GM12878 (cell line): ENCODE data around the gene SMARCAL1. TPM values are rescaled to one million over a fixed set of nuclear protein-coding genes. Genes with fewer than 3 reads are reported as not detected.

ENCODE experiments used
- ATAC-seq: fragments of 200-7000 bp; cut with Tn5 transposase; 3 replicates; pipeline ENCODE4 v1.9.1; 2020; ENCODE audit warnings: mild to moderate bottlenecking, moderate library complexity
- BruUV-seq: library from RNA; stranded (reverse); fragments of 400-500 nt; replicated peaks from 2 replicates; lab custom pipeline; 2021; lab: Mats Ljungman, UMichigan
- CTCF ChIA-PET: fragments of 300-600 bp; sonication (Branson Sonifier 250); formaldehyde crosslinking; extraction: SDS; loops from one replicate; lab custom pipeline; 2021; ENCODE audit warnings: inconsistent platforms; lab: Yijun Ruan, JAX
- POLR2A ChIA-PET: fragments of 350-600 bp; formaldehyde crosslinking; extraction: SDS; loops from one replicate; lab custom pipeline; 2021; ENCODE audit warnings: inconsistent platforms; lab: Charles Lee
- RAD21 ChIA-PET: fragments of 300-600 bp; sonication (Branson Sonifier 250); formaldehyde crosslinking; loops from one replicate; lab custom pipeline; 2023; ENCODE audit warnings: antibody characterized with exemption; ENCODE audit not compliant: unreplicated experiment; lab: Charles Lee
- SMC1A ChIA-PET: fragments of 300-600 bp; sonication (Branson Sonifier 250); formaldehyde crosslinking; loops from one replicate; lab custom pipeline; 2023; ENCODE audit not compliant: unreplicated experiment, uncharacterized antibody; lab: Charles Lee
- DNase-seq: peaks from one replicate; pipeline ENCODE4 v3.0.0-alpha.2; 2011; ENCODE audit warnings: low read depth, low spot score
- FAIRE-seq: peaks from 3 replicates; lab custom pipeline; 2011; peaks lifted over from hg19 to GRCh38; lab: Jason Lieb, UNC
- H2AFZ ChIP-seq: 2 replicates; pipeline ENCODE4 v1.6.0; 2011; ENCODE audit warnings: low read depth, low read length, control low read depth; ENCODE audit not compliant: control insufficient read depth
- H3K27ac ChIP-seq: 2 replicates; pipeline ENCODE4 v1.5.1; 2011; ENCODE audit warnings: control low read depth; ENCODE audit not compliant: control insufficient read depth, insufficient read depth
- H3K27me3 ChIP-seq, 2 experiments: replicated peaks in 1 of 2; 2 replicates each; pipeline versions ENCODE4 v1.6.0 to v1.6.1; 2011; ENCODE audit warnings: low read length in 1 of 2; ENCODE audit not compliant: control insufficient read depth in 2 of 2, insufficient read depth in 2 of 2
- H3K36me3 ChIP-seq, 2 experiments: 2 replicates each; pipeline ENCODE4 v1.5.1; 2011; ENCODE audit warnings: low read length in 1 of 2; ENCODE audit not compliant: control insufficient read depth in 2 of 2, insufficient read depth in 2 of 2
- H3K4me1 ChIP-seq: 2 replicates; pipeline ENCODE4 v1.6.1; 2011; ENCODE audit warnings: mild to moderate bottlenecking, low read length, moderate library complexity, mixed read lengths; ENCODE audit not compliant: control insufficient read depth, insufficient read depth
- H3K4me2 ChIP-seq: 2 replicates; pipeline ENCODE4 v1.6.0; 2011; ENCODE audit warnings: control low read depth; ENCODE audit not compliant: control insufficient read depth, insufficient read depth
- H3K4me3 ChIP-seq: fragments of 200-600 bp; sonication (generic); 2 replicates; pipeline ENCODE4 v1.5.1; 2016
- H3K79me2 ChIP-seq: 2 replicates; pipeline ENCODE4 v1.6.0; 2011; ENCODE audit warnings: low read length; ENCODE audit not compliant: control insufficient read depth, insufficient read depth
- H3K9ac ChIP-seq: 2 replicates; pipeline ENCODE4 v1.8.0; 2011; ENCODE audit warnings: low read length, control low read depth, mixed read lengths; ENCODE audit not compliant: control insufficient read depth, insufficient read depth
- H3K9me3 ChIP-seq: replicated peaks from 3 replicates; pipeline ENCODE4 v1.5.1; 2011; ENCODE audit warnings: mild to moderate bottlenecking, low read length; ENCODE audit not compliant: control insufficient read depth, insufficient read depth
- H4K20me1 ChIP-seq: 2 replicates; pipeline ENCODE4 v1.6.0; 2011; ENCODE audit not compliant: control insufficient read depth, insufficient read depth
- ATF3 ChIP-seq: IDR thresholded peaks from 2 replicates; pipeline ENCODE4 v1.6.1; 2011; ENCODE audit warnings: low read depth, mild to moderate bottlenecking, low read length, moderate library complexity, borderline replicate concordance; ENCODE audit errors: extremely low read depth
- BACH1 ChIP-seq: fragments of 450-650 bp; IDR thresholded peaks from 2 replicates; pipeline ENCODE4 v1.6.1; 2017; ENCODE audit warnings: mild to moderate bottlenecking, borderline replicate concordance
- CREM ChIP-seq: IDR thresholded peaks from 2 replicates; pipeline ENCODE4 v1.6.1; 2014; ENCODE audit warnings: antibody characterized with exemption, low read depth
- ELK1 ChIP-seq: IDR thresholded peaks from 2 replicates; pipeline ENCODE4 v1.6.1; 2012; ENCODE audit warnings: low read depth, low read length, improper control_type of control experiment
- MEF2A ChIP-seq: IDR thresholded peaks from 2 replicates; pipeline ENCODE4 v1.6.1; 2011; ENCODE audit warnings: low read depth, mild to moderate bottlenecking, low read length, moderate library complexity; ENCODE audit not compliant: insufficient read depth
- MEF2B ChIP-seq: fragments of 450-650 bp; IDR thresholded peaks from 2 replicates; pipeline ENCODE4 v1.6.1; 2018; ENCODE audit warnings: mild to moderate bottlenecking, moderate library complexity; ENCODE audit not compliant: partially characterized antibody, poor library complexity, severe bottlenecking
- NBN ChIP-seq: fragments of 450-650 bp; IDR thresholded peaks from 2 replicates; pipeline ENCODE4 v1.6.1; 2016
- NFYA ChIP-seq: IDR thresholded peaks from 2 replicates; pipeline ENCODE4 v1.6.1; 2011; ENCODE audit warnings: low read depth, mild to moderate bottlenecking, low read length, improper control_type of control experiment, borderline replicate concordance
- NKRF ChIP-seq: fragments of 450-650 bp; conservative IDR thresholded peaks from 2 replicates; pipeline ENCODE4 v1.6.1; 2017; ENCODE audit warnings: mild to moderate bottlenecking, moderate library complexity
- PBX3 ChIP-seq: IDR thresholded peaks from 2 replicates; pipeline ENCODE4 v1.6.1; 2011; ENCODE audit warnings: mild to moderate bottlenecking, low read depth, low read length, moderate library complexity; ENCODE audit not compliant: insufficient replicate concordance
- PKNOX1 ChIP-seq: fragments of 450-650 bp; IDR thresholded peaks from 2 replicates; pipeline ENCODE4 v1.6.1; 2016; ENCODE audit warnings: mild to moderate bottlenecking
- POLR2A ChIP-seq: IDR thresholded peaks from 2 replicates; pipeline ENCODE4 v1.6.1; 2011; ENCODE audit warnings: low read depth, mild to moderate bottlenecking, low read length
- POU2F2 ChIP-seq: IDR thresholded peaks from 3 replicates; pipeline ENCODE4 v1.6.1; 2011; ENCODE audit warnings: low read depth, mild to moderate bottlenecking, low read length, borderline replicate concordance
- RBBP5 ChIP-seq: fragments of 200-600 bp; sonication (generic); conservative IDR thresholded peaks from 2 replicates; pipeline ENCODE4 v1.6.1; 2016
- SMC3 ChIP-seq: IDR thresholded peaks from 2 replicates; pipeline ENCODE4 v1.6.1; 2011; ENCODE audit warnings: low read length, improper control_type of control experiment, borderline replicate concordance
- SPI1 ChIP-seq: IDR thresholded peaks from 2 replicates; pipeline ENCODE4 v1.6.1; 2011; ENCODE audit warnings: low read depth, mild to moderate bottlenecking, low read length, moderate library complexity, borderline replicate concordance; ENCODE audit not compliant: insufficient read depth
- TCF7 ChIP-seq: IDR thresholded peaks from 2 replicates; pipeline ENCODE4 v1.6.1; 2014; ENCODE audit warnings: antibody characterized with exemption, borderline replicate concordance
- YBX1 ChIP-seq: fragments of 450-650 bp; IDR thresholded peaks from 2 replicates; pipeline ENCODE4 v1.6.1; 2016; ENCODE audit warnings: antibody characterized with exemption
- WGBS: methylation state at CpG from one replicate; pipeline ENCODE4 v1.1.6; 2016; ENCODE audit warnings: low lambda C conversion rate; ENCODE audit not compliant: insufficient replicate concordance, insufficient coverage; ENCODE audit errors: missing lambda C conversion rate; 5-methylcytosine and 5-hydroxymethylcytosine counted together
- in situ Hi-C: fragments of 300-500 bp; cut with MboI; formaldehyde crosslinking; loops from 9 replicates; pipeline ENCODE4 v1.14.3; 2018; ENCODE audit warnings: mixed read lengths
- intact Hi-C: fragments of 100-400 bp; cut with micrococcal nuclease; formaldehyde crosslinking; loops from one replicate; pipeline ENCODE4 v1.14.2; 2022; ENCODE audit not compliant: unreplicated experiment
- polyA plus RNA-seq, 11 experiments: library from polyadenylated mRNA; depleted of rRNA in 4 of 11; unstranded in 6 of 11; stranded (reverse) in 5 of 11; fragments of >200 nt; fragmentation: Nextera tagmentation in 4 of 11; fragmentation: Illumina TruSeq in 1 of 11; extraction: Ambion mirVana in 4 of 11; extraction: Trizol in 1 of 11; gene quantifications; 1 replicate in 1 of 11; 2 replicates in 10 of 11; pipeline versions ENCODE4 v1.2.1 to v1.2.3, GENCODE V29; 2011 to 2016; ENCODE audit warnings: inconsistent platforms in 2 of 11, missing spikeins in 2 of 11, low read depth in 1 of 11
- total RNA-seq, 4 experiments: library from RNA; depleted of rRNA in 3 of 4; stranded (reverse); fragments of >200 nt in 3 of 4; fragmentation: Illumina TruSeq in 1 of 4; extraction: Trizol in 1 of 4; gene quantifications; 2 replicates each; pipeline versions ENCODE4 v1.2.1 to v1.2.3, GENCODE V29; 2013 to 2021

The SMARCAL1 gene
- total and polyA plus RNA-seq, 10 of the 15 experiments (the other 5 are each of a cell fraction or from before 2014, with no cell fraction given) = 10.8 to 32.9 (median 21.8) TPM

GRCh38 chr2:216415541-216415940 lies 3.3 kb downstream of the SMARCAL1 start:
- Histone ChIP-seq H3K79me2 (peaks cover 8% of the 10 kb centered on the region), H2AFZ (no peak overlapping the region), H3K4me3 (no peak overlapping the region), H3K27me3 (no peaks in the 10 kb centered on the region), H3K9ac (no peak overlapping the region)
- in situ Hi-C loops = no loop called here
- RAD21 ChIA-PET = interaction anchor here (0.7 to 4.5 kb wide), 4 partner anchors 81 to 355 kb away, joined by 3 to 20 read pairs (median 5); no protein-coding TSS in a partner anchor
- ATAC-seq = no peak
- intact Hi-C loops = loop anchor here (10.0 kb wide), 2 partner anchors 211 to 249 kb away; no protein-coding TSS in a partner anchor
- 95% methylated on average over 3 of the region's 3 CpGs for WGBS
- no peak for FAIRE-seq
- TF ChIP-seq SMC3 = no peak
- no peak for TF ChIP-seq ELK1
- TF ChIP-seq NFYA = no peak
- no peak for TF ChIP-seq NKRF
- no peak for TF ChIP-seq MEF2A
- TF ChIP-seq TCF7 = no peak
- no peak for TF ChIP-seq PBX3
- no peak for TF ChIP-seq PKNOX1
- TF ChIP-seq POU2F2 = no peak
- no peak for TF ChIP-seq ATF3
- TF ChIP-seq YBX1 = no peak
- TF ChIP-seq POLR2A = no peak
- no peak for TF ChIP-seq BACH1
- TF ChIP-seq NBN = no peak
- TF ChIP-seq RBBP5 = no peak
- TF ChIP-seq SPI1 = no peak
- no peak for TF ChIP-seq MEF2B
- TF ChIP-seq CREM = no peak
- TF ChIP-seq, all 136 proteins: peak for 0
- H3K9me3 ChIP-seq = no peaks in the 10 kb centered on the region
- POLR2A ChIA-PET = interaction anchor here (0.6 to 1.9 kb wide), 5 partner anchors 11 to 231 kb away, joined by 3 to 9 read pairs (median 3); partner anchors contain the start of gene RPL37A
- SMC1A ChIA-PET = interaction anchor here (0.6 to 6.9 kb wide), 5 partner anchors 12 to 361 kb away, joined by 3 to 51 read pairs (median 3); partner anchors contain the start of gene RPL37A
- BruUV-seq = no TSS peak
- DNase-seq = no peak
- H3K4me2 ChIP-seq = no peak overlapping the region
- peaks cover 0 to 2% of the 10 kb centered on the region in 2 experiments; a peak in 3 of 4 replicates for H3K36me3 ChIP-seq
- no peaks in the 10 kb centered on the region for H4K20me1 ChIP-seq
- no peak overlapping the region for H3K27ac ChIP-seq
- peaks cover 13% of the 10 kb centered on the region for H3K4me1 ChIP-seq
- CTCF ChIA-PET = interaction anchor here (0.6 to 5.7 kb wide), 7 partner anchors 11 to 301 kb away, joined by 3 to 56 read pairs (median 4); partner anchors contain the start of gene RPL37A
